ENCODE measurements around the gene BATF2. TPM values are rescaled to one million over a fixed set of nuclear protein-coding genes. Genes with fewer than 3 reads are reported as not detected.
"Not testable (repeated sequence)": the region's sequence is repeated elsewhere in the genome, so short reads cannot be mapped to it uniquely, and the experiment has no call there.

Gene BATF2
- 0.10 TPM in 1 of 2 replicates, not detected in the other for total RNA-seq

- intact Hi-C loops (cut with micrococcal nuclease): loop anchor here (5.0 kb wide), 1 partner anchor 45 kb away; no protein-coding TSS in a partner anchor
Observed at GRCh38 chr11:64996710-64997380, at the start of gene BATF2. TSS of gene BATF2 (minus strand) at chr11:64996971. CDS start at chr11:64996914, 57 bp downstream.

- intact Hi-C loops (cut with micrococcal nuclease): no loop called here
Observed at GRCh38 chr11:65045728-65046127, 49.0 kb upstream of the BATF2 start.

- intact Hi-C loops (cut with micrococcal nuclease): no loop called here
Observed at GRCh38 chr11:65045061-65045460, 48.3 kb upstream of the BATF2 start.

GRCh38 chr11:65043881-65044501, 47.2 kb upstream of the BATF2 start:
- intact Hi-C loops (cut with micrococcal nuclease): no loop called here

- intact Hi-C loops (cut with micrococcal nuclease): no loop called here
Observed at GRCh38 chr11:65042891-65043290, 46.1 kb upstream of the BATF2 start.

GRCh38 chr11:65040847-65041622, 44.3 kb upstream of the BATF2 start, which contains the start of gene SAC3D1:
TSS of gene SAC3D1 (plus strand) at chr11:65041210. CDS start at chr11:65041293, 83 bp downstream.
- intact Hi-C loops (cut with micrococcal nuclease): loop anchor here (1.0 to 2.0 kb wide), 11 partner anchors 14 to 530 kb away; partner anchors contain the start of genes ATG2A, CDCA5, EHD1 and PPP2R5B

- intact Hi-C loops (cut with micrococcal nuclease): loop anchor here (1.0 to 2.0 kb wide), 9 partner anchors 13 to 530 kb away; partner anchors contain the start of genes ATG2A, CDCA5, EHD1 and PPP2R5B
Observed at GRCh38 chr11:65040520-65040846, 43.7 kb upstream of the BATF2 start.

GRCh38 chr11:65036931-65037330, 40.2 kb upstream of the BATF2 start:
- intact Hi-C loops (cut with micrococcal nuclease): no loop called here

GRCh38 chr11:65035579-65035978, 38.8 kb upstream of the BATF2 start:
- intact Hi-C loops (cut with micrococcal nuclease): no loop called here

GRCh38 chr11:65034423-65034822, 37.7 kb upstream of the BATF2 start:
- intact Hi-C loops (cut with micrococcal nuclease): no loop called here

- intact Hi-C loops (cut with micrococcal nuclease): no loop called here
Observed at GRCh38 chr11:65032216-65032615, 35.4 kb upstream of the BATF2 start.

- intact Hi-C loops (cut with micrococcal nuclease): loop anchor here (1.0 to 5.0 kb wide), 16 partner anchors 13 to 587 kb away; partner anchors contain the start of genes ATG2A, CDCA5, FAM89B and MAP3K11
Observed at GRCh38 chr11:65027213-65028067, 30.7 kb upstream of the BATF2 start, which contains the start of gene SNX15. TSS of gene SNX15 (plus strand) at chr11:65027439. CDS start at chr11:65027538, 99 bp downstream.

GRCh38 chr11:65026810-65027209, 30.0 kb upstream of the BATF2 start:
- intact Hi-C loops (cut with micrococcal nuclease): loop anchor here (1.0 to 5.0 kb wide), 16 partner anchors 13 to 588 kb away; partner anchors contain the start of genes ATG2A, CDCA5, FAM89B and MAP3K11

- intact Hi-C loops (cut with micrococcal nuclease): not testable (repeated sequence)
Observed at GRCh38 chr11:65023502-65023901, 26.7 kb upstream of the BATF2 start.

- intact Hi-C loops (cut with micrococcal nuclease): no loop called here
Observed at GRCh38 chr11:65021509-65021908, 24.7 kb upstream of the BATF2 start.

- intact Hi-C loops (cut with micrococcal nuclease): no loop called here
Observed at GRCh38 chr11:65021003-65021402, 24.2 kb upstream of the BATF2 start.

- intact Hi-C loops (cut with micrococcal nuclease): no loop called here
Observed at GRCh38 chr11:65019824-65020223, 23.1 kb upstream of the BATF2 start.

GRCh38 chr11:65017937-65018336, 21.2 kb upstream of the BATF2 start:
- intact Hi-C loops (cut with micrococcal nuclease): no loop called here

GRCh38 chr11:65016705-65017104, 19.9 kb upstream of the BATF2 start:
- intact Hi-C loops (cut with micrococcal nuclease): no loop called here

GRCh38 chr11:65014726-65015227, 18.0 kb upstream of the BATF2 start:
- intact Hi-C loops (cut with micrococcal nuclease): loop anchor here (1.0 to 5.0 kb wide), 2 partner anchors 108 to 657 kb away; partner anchors contain the start of genes FAU, MRPL49 and RPS6KA4

All from T-helper 1 cell treated with Interleukin-12 subunit alpha and Interleukin-12 subunit beta and Interleukin-4 antibody, amounts not matched to agents 30 ng/mL and 1 ng/mL, for 36 hours (primary cell).